Natural killer cell (primary cell): ENCODE results near the gene SAMM50. TPM values are rescaled to one million over a fixed set of nuclear protein-coding genes. Genes with fewer than 3 reads are reported as not detected.

Source experiments
- ATAC-seq, 3 donors: fragments of 150-1000 bp in 2 of 3; fragments of 200-7000 bp in 1 of 3; cut with Tn5 transposase; 1 replicate in 1 of 3; 2 replicates in 2 of 3; pipeline ENCODE4 v1.10.0; 2021; ENCODE audit warnings: mild to moderate bottlenecking in 2 of 3, moderate library complexity in 2 of 3
- DNase-seq, 2 donors: peaks; one replicate each; pipeline versions ENCODE4 v3.0.0 to v3.0.0-alpha.2; 2013 to 2021; ENCODE audit warnings: mixed read lengths in 1 of 2
- H3K27ac ChIP-seq: one replicate; pipeline ENCODE4 v1.5.1; 2013; ENCODE audit warnings: mild to moderate bottlenecking, low read length
- H3K27me3 ChIP-seq: one replicate; pipeline ENCODE4 v1.6.1; 2013; ENCODE audit warnings: low read length; ENCODE audit not compliant: control insufficient read depth, insufficient read depth
- H3K36me3 ChIP-seq: one replicate; pipeline ENCODE4 v1.6.1; 2013; ENCODE audit warnings: low read length; ENCODE audit not compliant: control insufficient read depth, insufficient read depth
- H3K4me1 ChIP-seq: one replicate; pipeline ENCODE4 v1.6.1; 2013; ENCODE audit warnings: low read length; ENCODE audit not compliant: control insufficient read depth, insufficient read depth
- H3K4me3 ChIP-seq: one replicate; pipeline ENCODE4 v1.5.1; 2013; ENCODE audit warnings: low read length
- H3K9me3 ChIP-seq: one replicate; pipeline ENCODE4 v1.6.1; 2013; ENCODE audit warnings: low read length; ENCODE audit not compliant: control insufficient read depth, insufficient read depth
- H3K27ac Mint-ChIP-seq, 2 donors: one replicate each; pipeline ENCODE4 v1.8.0; 2022; ENCODE audit warnings: mild to moderate bottlenecking in 2 of 2, mixed read lengths in 2 of 2, moderate library complexity in 1 of 2
- H3K27me3 Mint-ChIP-seq, 2 donors: one replicate each; pipeline ENCODE4 v1.8.0; 2022; ENCODE audit warnings: low read depth in 2 of 2, mixed read lengths in 2 of 2
- H3K36me3 Mint-ChIP-seq: one replicate; pipeline ENCODE4 v1.8.0; 2022; ENCODE audit warnings: mixed read lengths
- H3K4me1 Mint-ChIP-seq, 2 donors: one replicate each; pipeline ENCODE4 v1.8.0; 2022; ENCODE audit warnings: mixed read lengths in 2 of 2
- H3K4me3 Mint-ChIP-seq: one replicate; pipeline ENCODE4 v1.8.0; 2022; ENCODE audit warnings: mild to moderate bottlenecking, moderate library complexity, mixed read lengths
- H3K9me3 Mint-ChIP-seq, 2 donors: one replicate each; pipeline ENCODE4 v1.8.0; 2022; ENCODE audit warnings: mixed read lengths in 2 of 2
- CTCF ChIP-seq: fragments of 200-600 bp; IDR thresholded peaks from one replicate; pipeline ENCODE4 v1.8.0; 2022; ENCODE audit warnings: antibody characterized with exemption
- WGBS: methylation state at CpG from one replicate; pipeline ENCODE4 v1.1.7; 2013; ENCODE audit warnings: missing lambda C conversion rate; ENCODE audit not compliant: insufficient coverage; 5-methylcytosine and 5-hydroxymethylcytosine counted together
- intact Hi-C: fragments of 100-400 bp; cut with micrococcal nuclease; formaldehyde crosslinking; loops from one replicate; pipeline ENCODE4 v1.14.2; 2022
- total RNA-seq, 4 donors: library from RNA; stranded (reverse); fragments of 120-200 nt in 1 of 4; gene quantifications; one replicate each; pipeline versions ENCODE4 v1.2.3 to v1.2.4, GENCODE V29; 2013 to 2022

Gene SAMM50
- total RNA-seq, 3 donors from 2014 or later (not counting 1 experiment from before 2014, with no cell fraction given) = 25.9 to 30.6 (median 29.7) TPM

GRCh38 chr22:43948836-43949406 is 6.3 kb upstream of the SAMM50 start:
- Mint-ChIP-seq H3K27ac (no peak overlapping the region), H3K36me3 (no peaks in the 10 kb centered on the region), H3K4me3 (no peak overlapping the region), H3K4me1 (peaks cover 0 to under 1% of the 10 kb centered on the region in 2 donors), H3K9me3 (no peaks in the 10 kb centered on the region), H3K27me3 (peaks cover 14 to 21% of the 10 kb centered on the region in 2 donors)
- Histone ChIP-seq H3K36me3 (no peaks in the 10 kb centered on the region), H3K9me3 (no peaks in the 10 kb centered on the region), H3K27me3 (no peaks in the 10 kb centered on the region), H3K27ac (no peak overlapping the region), H3K4me3 (no peak overlapping the region), H3K4me1 (no peaks in the 10 kb centered on the region)
- intact Hi-C loops = loop anchor here (5.0 kb wide), 1 partner anchor 67 kb away; no protein-coding TSS in a partner anchor
- WGBS = 91% methylated on average over 10 of the region's 12 CpGs
- no peak for DNase-seq
- no peak for ATAC-seq
- no peak for TF ChIP-seq CTCF

GRCh38 chr22:43951391-43951790 is 3.9 kb upstream of the SAMM50 start:
- intact Hi-C loops = loop anchor here (10.0 kb wide), 1 partner anchor 543 kb away; the partner anchor contains the start of gene RTL6
- no peak overlapping the region for H3K27ac ChIP-seq
- 92% methylated on average over 5 of the region's 5 CpGs for WGBS
- no peak for TF ChIP-seq CTCF
- H3K4me3 ChIP-seq = no peak overlapping the region
- H3K4me1 ChIP-seq = peaks cover 17% of the 10 kb centered on the region
- ATAC-seq (no peak), DNase-seq (no peak)
- H3K27me3 ChIP-seq = no peaks in the 10 kb centered on the region
- Mint-ChIP-seq H3K9me3 (no peaks in the 10 kb centered on the region), H3K27ac (no peak overlapping the region), H3K27me3 (peaks cover 9 to 11% of the 10 kb centered on the region in 2 donors), H3K36me3 (no peaks in the 10 kb centered on the region), H3K4me1 (peaks cover 17 to 25% of the 10 kb centered on the region in 2 donors), H3K4me3 (no peak overlapping the region)
- H3K36me3 ChIP-seq = no peaks in the 10 kb centered on the region
- no peaks in the 10 kb centered on the region for H3K9me3 ChIP-seq

- H3K36me3 Mint-ChIP-seq = no peaks in the 10 kb centered on the region
- no peak for TF ChIP-seq CTCF
- Histone ChIP-seq H3K36me3 (no peaks in the 10 kb centered on the region), H3K4me3 (no peak overlapping the region), H3K27me3 (no peaks in the 10 kb centered on the region), H3K9me3 (no peaks in the 10 kb centered on the region), H3K4me1 (peaks cover 22% of the 10 kb centered on the region), H3K27ac (no peak overlapping the region)
- intact Hi-C loops = loop anchor here (10.0 kb wide), 1 partner anchor 543 kb away; the partner anchor contains the start of gene RTL6
- H3K27ac Mint-ChIP-seq = no peak overlapping the region
- H3K4me1 Mint-ChIP-seq = peaks cover 23 to 31% of the 10 kb centered on the region in 2 donors
- H3K27me3 Mint-ChIP-seq = peaks cover 9 to 11% of the 10 kb centered on the region in 2 donors
- ATAC-seq (no peak), DNase-seq (no peak)
- no peaks in the 10 kb centered on the region for H3K9me3 Mint-ChIP-seq
- 68% methylated on average over 7 of the region's 7 CpGs for WGBS
- H3K4me3 Mint-ChIP-seq = no peak overlapping the region
Observed at GRCh38 chr22:43951966-43952365, 3.3 kb upstream of the SAMM50 start.
